Endothelial cell (in vitro differentiated cells): ENCODE measurements around the gene FARSB. TPM values are rescaled to one million over a fixed set of nuclear protein-coding genes. Genes with fewer than 3 reads are reported as not detected.

Experiments
- DNase-seq: peaks from one replicate; pipeline ENCODE4 v3.0.0; 2021; ENCODE audit warnings: low spot score
- H3K27ac Mint-ChIP-seq: one replicate; pipeline ENCODE4 v1.8.0; 2021; ENCODE audit warnings: mixed read lengths, inconsistent platforms; ENCODE audit not compliant: unreplicated experiment
- H3K27me3 Mint-ChIP-seq: one replicate; pipeline ENCODE4 v1.8.0; 2021; ENCODE audit warnings: mild to moderate bottlenecking, moderate library complexity, mixed read lengths, inconsistent platforms; ENCODE audit not compliant: unreplicated experiment
- H3K36me3 Mint-ChIP-seq: one replicate; pipeline ENCODE4 v1.8.0; 2021; ENCODE audit warnings: mild to moderate bottlenecking, low read depth, mixed read lengths, inconsistent platforms; ENCODE audit not compliant: unreplicated experiment
- H3K4me1 Mint-ChIP-seq: one replicate; pipeline ENCODE4 v1.8.0; 2021; ENCODE audit warnings: mild to moderate bottlenecking, mixed read lengths, inconsistent platforms; ENCODE audit not compliant: unreplicated experiment
- H3K4me3 Mint-ChIP-seq: one replicate; pipeline ENCODE4 v1.8.0; 2021; ENCODE audit warnings: mild to moderate bottlenecking, mixed read lengths, inconsistent platforms; ENCODE audit not compliant: unreplicated experiment
- H3K9me3 Mint-ChIP-seq: one replicate; pipeline ENCODE4 v1.8.0; 2021; ENCODE audit warnings: mixed read lengths, inconsistent platforms; ENCODE audit not compliant: unreplicated experiment
- total RNA-seq: library from RNA; stranded (reverse); fragmentation: NEBNext Ultra II Directional; extraction: Animal tissue kit (Norgen Biotek cat#: 25700); gene quantifications from one replicate; pipeline ENCODE4 v1.2.1, GENCODE V29; 2021; ENCODE audit not compliant: unreplicated experiment
- TF ChIP-seq, protein P1 (sequence below): fragments of 200-600 bp; sonication (generic); IDR thresholded peaks from one replicate; pipeline ENCODE4 v1.5.0; 2021; ENCODE audit warnings: antibody characterized with exemption; ENCODE audit not compliant: unreplicated experiment

The FARSB gene
- total RNA-seq, 1 donor from 2014 or later = 11.9 TPM

DNA sequence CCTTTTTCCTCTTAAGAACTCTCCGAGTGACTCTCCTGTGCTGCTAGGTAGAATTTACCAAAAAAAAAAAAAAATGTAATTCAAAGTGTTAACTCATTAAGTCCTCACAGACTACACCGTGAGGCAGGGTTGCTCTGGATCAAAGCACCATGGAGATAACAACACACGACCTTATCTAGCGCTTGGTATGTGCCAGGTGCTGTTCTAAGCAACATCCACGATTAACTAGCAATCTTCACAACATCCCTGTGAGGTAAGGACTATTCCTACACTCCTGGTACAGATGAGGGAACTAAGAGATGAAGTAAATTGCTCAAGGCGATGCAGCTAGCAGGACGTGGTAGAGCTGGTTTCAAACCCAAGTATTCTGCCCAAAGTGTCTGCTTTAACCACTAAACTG lies 17.4 kb upstream of the FARSB start:
- no peak overlapping the region for H3K4me3 Mint-ChIP-seq
- no peak overlapping the region for H3K27ac Mint-ChIP-seq
- TF ChIP-seq, protein P1, sequence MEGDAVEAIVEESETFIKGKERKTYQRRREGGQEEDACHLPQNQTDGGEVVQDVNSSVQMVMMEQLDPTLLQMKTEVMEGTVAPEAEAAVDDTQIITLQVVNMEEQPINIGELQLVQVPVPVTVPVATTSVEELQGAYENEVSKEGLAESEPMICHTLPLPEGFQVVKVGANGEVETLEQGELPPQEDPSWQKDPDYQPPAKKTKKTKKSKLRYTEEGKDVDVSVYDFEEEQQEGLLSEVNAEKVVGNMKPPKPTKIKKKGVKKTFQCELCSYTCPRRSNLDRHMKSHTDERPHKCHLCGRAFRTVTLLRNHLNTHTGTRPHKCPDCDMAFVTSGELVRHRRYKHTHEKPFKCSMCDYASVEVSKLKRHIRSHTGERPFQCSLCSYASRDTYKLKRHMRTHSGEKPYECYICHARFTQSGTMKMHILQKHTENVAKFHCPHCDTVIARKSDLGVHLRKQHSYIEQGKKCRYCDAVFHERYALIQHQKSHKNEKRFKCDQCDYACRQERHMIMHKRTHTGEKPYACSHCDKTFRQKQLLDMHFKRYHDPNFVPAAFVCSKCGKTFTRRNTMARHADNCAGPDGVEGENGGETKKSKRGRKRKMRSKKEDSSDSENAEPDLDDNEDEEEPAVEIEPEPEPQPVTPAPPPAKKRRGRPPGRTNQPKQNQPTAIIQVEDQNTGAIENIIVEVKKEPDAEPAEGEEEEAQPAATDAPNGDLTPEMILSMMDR = no peak
- peaks cover 6% of the 10 kb centered on the region for H3K27me3 Mint-ChIP-seq
- H3K9me3 Mint-ChIP-seq = no peaks in the 10 kb centered on the region
- H3K4me1 Mint-ChIP-seq = peaks cover 6% of the 10 kb centered on the region
- no peaks in the 10 kb centered on the region for H3K36me3 Mint-ChIP-seq
- DNase-seq = no peak

DNA sequence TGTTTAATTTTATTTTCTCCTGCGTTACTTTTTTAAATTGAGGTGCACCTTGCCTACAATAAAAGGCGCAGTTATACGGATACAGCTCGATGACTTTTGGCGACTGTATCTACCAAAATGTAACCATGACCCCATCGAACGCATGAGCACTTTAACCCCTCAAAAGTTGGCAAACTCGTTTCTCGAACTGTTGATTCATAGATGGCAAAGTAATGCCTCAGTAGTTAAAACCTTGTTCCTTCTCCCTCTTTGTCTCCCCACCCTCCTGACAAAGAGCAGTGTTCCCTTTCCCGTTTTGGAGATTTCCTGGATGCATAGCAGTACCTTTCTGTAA lies 16.1 kb upstream of the FARSB start:
- Mint-ChIP-seq H3K36me3 (no peaks in the 10 kb centered on the region), H3K27me3 (peaks cover 6% of the 10 kb centered on the region), H3K9me3 (no peaks in the 10 kb centered on the region), H3K27ac (no peak overlapping the region), H3K4me1 (peaks cover 9% of the 10 kb centered on the region), H3K4me3 (peak overlapping the region; percentile 82)
- no peak for DNase-seq
- TF ChIP-seq, protein P1 = no peak

- TF ChIP-seq, protein P1 = no peak
- H3K4me3 Mint-ChIP-seq = peak within 1 kb of the TSS; percentile 82
- H3K4me1 Mint-ChIP-seq = peaks cover 9% of the 10 kb centered on the region
- peak; percentile 43 for DNase-seq
- H3K36me3 Mint-ChIP-seq = no peaks in the 10 kb centered on the region
- no peak within 1 kb of the TSS for H3K27ac Mint-ChIP-seq
- H3K9me3 Mint-ChIP-seq = no peaks in the 10 kb centered on the region
- peaks cover 6% of the 10 kb centered on the region for H3K27me3 Mint-ChIP-seq
These were observed 15.6 kb upstream of the FARSB start, which contains the start of gene MOGAT1 for GRCh38 chr2:222671259-222672067. TSS of gene MOGAT1 (plus strand) at chr2:222671658. CDS start at chr2:222671786, 128 bp downstream.

- Mint-ChIP-seq H3K9me3 (no peaks in the 10 kb centered on the region), H3K27me3 (peaks cover 6% of the 10 kb centered on the region), H3K4me3 (peak overlapping the region; percentile 57), H3K27ac (no peak overlapping the region), H3K4me1 (peaks cover 9% of the 10 kb centered on the region), H3K36me3 (no peaks in the 10 kb centered on the region)
- no peak for DNase-seq
- TF ChIP-seq, protein P1 = no peak
These were observed 14.5 kb upstream of the FARSB start for GRCh38 chr2:222670191-222671038.

- Mint-ChIP-seq H3K27ac (no peak overlapping the region), H3K36me3 (no peaks in the 10 kb centered on the region), H3K27me3 (peaks cover 6% of the 10 kb centered on the region), H3K9me3 (no peaks in the 10 kb centered on the region), H3K4me1 (peaks cover 9% of the 10 kb centered on the region), H3K4me3 (no peak overlapping the region)
- no peak for DNase-seq
- TF ChIP-seq, protein P1 = no peak
These were observed 13.5 kb upstream of the FARSB start for GRCh38 chr2:222669353-222669752.
